Measurements from ENCODE around the gene ATF4.
"Not testable (repeated sequence)": the region's sequence is repeated elsewhere in the genome, so short reads cannot be mapped to it uniquely, and the experiment has no call there.

Gene ATF4

DNA sequence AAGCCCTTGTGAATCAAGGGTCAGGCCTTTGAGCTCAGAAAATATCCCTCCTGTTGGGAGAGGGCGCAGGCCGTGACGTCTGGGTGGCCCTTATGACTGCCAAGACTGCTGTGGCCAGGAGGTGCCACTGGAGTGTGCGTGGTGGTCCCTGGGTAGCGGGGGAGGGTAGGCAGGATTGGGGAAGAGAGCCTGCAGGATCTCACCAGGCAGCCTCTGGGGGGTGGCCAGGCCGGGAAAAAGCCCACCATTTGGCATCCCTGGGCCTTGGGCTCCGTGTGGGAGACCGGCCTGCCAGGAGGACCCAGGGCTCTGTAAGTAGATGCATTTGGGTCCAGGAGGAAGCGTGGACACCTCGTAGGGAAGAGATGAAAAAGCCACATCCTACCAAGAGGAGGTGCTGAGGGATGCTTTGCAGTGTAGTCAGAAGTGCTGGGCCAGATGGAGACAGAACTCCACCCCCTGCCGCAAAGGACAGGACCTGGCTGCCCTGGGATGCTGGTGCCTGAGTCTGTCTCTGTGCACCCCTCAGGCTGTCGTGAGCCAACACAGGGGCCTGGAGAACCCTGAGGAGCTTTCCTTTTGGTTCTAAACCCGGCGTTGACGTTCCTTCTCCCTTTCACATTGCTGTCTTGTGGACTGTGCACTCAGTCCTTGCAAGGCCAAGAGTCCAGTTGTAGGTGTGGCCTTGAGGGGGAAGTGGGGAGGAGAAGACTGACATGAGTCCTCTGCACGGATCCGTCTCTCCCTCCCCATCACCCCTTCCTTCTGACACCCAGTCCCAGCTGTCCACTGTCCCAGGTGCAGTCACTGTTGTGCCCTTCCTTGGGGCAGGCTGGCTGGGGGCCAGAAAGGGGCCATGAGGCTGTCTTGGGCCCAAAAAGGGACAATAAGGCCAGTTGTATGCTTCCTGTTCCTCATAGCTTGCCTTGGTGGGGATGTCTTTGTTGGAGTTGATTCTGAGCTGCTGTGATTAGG lies 31.0 kb upstream of the ATF4 start:
- DNase-seq (ENCODE audit: low read depth in 2 of 2), result no peak

DNA sequence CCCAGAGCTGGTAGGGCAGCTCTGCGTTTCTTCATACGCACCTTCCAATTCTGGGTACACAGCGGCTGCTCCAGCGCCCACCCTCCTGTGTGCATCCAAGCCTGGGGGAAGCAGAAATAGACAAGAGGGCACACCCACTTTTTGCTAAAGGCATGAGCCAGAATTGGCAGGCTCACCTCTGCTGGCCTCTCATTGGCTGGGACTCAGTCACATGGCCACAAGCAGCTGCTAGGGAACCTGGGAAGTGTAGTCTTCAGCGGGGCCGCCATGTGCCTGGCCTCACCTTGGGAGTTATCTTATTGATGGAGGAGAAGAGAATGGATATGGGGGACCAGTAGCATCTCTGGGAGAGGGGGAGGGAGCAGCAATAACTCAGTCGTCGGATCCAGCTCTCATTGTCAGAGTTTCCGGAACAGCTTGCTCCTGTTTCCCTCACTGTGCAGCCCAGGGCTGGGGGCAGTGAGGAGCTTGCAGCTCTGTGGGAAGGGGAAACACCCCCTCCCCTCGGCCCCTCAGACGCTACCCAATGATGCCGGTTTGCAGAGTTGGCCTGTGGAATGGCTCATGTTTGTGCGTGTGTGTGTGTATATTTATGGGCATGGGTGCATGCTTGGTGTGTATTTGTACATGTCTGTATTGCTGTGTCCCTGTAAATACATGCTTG lies 30.1 kb upstream of the ATF4 start:
- peak; percentile 69 to 82 for DNase-seq (ENCODE audit: low read depth in 2 of 2)

DNA sequence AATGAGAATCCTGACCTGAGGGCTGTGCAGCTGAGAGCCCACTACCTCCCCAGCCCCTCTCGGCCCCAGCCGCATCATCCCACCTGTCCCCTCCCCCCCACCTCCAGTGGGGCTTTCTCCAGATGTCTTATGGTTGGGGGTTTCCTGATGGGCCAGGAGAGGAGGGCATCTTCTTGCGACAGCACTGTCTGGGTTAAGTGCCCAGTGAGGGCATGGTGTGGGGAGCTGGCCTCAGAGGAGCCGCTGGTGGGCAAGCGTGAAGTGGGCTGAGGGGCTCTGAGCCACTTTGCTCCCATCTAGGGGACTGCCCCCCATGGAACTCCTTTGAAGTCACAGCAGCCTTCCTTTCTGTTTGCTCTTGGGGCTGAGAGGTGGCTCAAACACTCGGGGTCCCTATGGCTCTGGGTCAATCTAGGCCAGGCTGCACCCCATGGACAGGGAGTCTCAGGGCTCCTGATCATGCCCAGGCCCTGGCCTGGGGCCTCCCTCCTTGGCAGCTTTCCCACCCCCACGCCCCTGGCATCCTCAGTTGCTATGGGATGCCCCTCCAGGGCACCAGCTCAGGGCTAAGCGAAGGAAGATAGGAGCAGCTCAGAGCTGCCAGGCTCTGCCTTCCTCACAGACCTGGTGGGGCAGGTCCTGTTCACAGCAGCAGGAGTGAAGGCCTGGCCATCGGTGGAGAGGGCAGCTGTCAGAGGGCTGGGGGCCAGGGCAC lies 29.2 kb upstream of the ATF4 start:
- DNase-seq (ENCODE audit: low read depth in 2 of 2), result no peak

DNA sequence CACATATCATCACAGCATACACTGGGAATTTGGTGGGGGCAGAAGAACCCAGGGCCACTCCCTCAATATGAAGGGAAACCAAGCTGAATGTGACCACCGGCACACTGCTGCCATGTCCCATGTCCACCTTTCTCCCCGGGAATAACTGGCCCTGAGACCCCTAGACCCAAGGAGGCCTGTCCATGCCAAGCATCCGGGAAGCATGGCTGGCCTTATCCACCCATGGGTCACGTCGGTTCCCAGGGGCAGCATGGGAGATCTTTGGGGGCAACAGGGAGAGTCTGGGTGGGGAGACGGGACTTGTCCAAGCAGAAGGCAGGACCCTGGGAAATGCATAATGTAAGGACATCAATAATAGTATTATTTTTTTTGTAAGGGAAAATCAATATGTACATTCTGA lies 28.7 kb upstream of the ATF4 start:
- DNase-seq (ENCODE audit: low read depth in 2 of 2), result no peak

DNA sequence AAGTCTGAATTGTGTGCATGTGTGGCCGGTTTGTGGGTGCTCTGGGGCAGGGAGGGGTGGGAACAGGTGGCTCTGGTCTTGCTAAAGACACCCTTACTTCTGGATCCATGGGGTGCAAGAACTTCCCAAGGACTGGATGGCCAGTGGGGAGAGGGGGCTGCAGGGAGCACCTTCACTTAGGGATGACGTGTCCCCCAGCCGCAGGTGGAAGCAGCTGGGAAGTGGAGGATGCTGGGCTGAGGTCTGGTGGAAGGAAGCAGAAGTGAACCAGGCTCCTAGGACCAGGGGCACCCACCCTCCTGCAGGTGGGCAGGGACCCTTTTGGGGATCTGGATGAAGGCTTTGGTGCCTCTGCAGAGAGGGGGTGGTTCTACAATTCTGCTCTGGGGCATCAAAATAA lies 28.2 kb upstream of the ATF4 start:
- DNase-seq (ENCODE audit: low read depth in 2 of 2), result no peak

DNA sequence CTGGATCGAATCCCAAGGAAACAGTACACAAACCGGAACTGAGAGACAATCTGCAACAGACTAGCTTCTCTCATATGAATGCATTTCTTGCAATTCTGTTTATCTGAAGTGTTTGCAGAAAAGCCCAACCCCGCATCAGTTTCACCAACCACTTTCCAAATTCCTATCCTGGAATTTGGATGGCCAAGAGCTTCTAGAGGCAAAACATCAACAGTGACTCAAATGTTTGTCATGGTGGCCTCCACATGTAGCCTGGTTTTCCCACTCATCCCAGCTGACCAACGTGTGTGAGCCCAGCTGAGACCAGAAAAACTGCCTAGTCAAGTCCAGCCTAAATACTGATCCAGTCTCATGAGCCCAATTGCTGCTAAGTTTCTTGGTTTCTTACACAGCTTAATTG lies 26.6 kb upstream of the ATF4 start:
- no peak for DNase-seq (ENCODE audit: low read depth in 2 of 2)

DNA sequence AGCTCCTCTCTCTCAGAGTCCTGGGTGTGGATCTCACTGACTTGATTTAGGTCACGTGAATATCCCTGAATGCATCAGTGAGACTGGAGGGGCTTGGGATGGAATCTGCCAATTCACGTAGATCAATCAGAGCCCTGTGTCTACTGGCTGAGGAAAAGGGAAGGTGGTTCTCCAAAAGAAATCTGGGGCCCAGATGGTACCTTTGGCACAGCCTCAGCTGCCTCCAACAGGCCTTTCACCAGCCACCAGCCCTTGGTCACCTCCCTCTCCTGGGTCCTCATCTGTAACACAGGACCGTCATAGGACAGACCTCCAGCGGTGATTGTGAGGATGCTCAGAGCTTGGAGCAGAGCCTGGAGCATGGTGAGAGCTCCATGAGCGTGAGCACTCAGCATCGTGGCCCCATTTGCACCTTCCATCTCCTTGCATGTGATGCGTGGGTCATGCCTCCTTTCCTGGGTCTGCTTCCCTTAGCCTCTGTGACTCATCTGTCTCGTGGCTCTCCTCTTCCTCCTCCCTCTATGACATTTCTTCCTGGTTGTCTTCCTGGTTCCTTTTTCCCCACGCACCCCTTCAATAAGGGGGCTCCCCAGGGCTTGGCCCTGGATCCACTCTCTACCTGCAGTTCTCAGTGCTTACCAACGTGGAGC lies 25.8 kb upstream of the ATF4 start:
- no peak for DNase-seq (ENCODE audit: low read depth in 2 of 2)

DNA sequence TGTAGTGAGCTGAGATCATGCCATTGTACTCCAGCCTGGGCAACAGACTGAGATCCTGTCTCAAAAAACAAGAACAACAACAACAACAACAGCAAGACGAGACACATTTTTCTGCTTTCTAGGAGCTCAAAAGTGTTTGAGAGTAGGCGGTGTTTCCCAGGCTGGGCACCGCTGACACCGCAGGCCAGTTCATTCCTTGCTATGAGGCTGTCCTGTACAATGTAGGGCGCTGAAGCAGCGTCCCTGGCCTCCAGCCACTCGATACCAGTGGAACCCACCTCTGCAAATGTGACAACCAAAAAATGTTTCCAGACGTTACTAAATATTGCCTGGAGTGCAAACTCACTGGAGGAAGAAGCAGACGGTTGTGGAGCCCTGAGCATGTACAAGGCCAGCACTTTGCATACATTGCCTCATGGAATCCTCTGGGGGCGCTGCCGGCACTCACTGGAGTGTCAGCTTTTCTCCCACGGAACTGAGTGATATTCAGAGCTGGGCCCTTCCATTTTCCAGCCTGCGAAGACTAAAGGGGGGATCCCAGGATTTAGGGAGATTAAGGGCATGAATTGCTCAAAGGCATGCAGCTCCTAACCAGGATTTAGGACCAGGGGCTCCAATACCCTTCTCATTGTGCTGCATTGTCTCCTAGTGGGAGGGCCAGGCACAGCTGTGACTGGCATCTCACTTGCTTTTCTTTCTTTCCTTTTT lies 24.1 kb upstream of the ATF4 start:
- DNase-seq (ENCODE audit: low read depth in 2 of 2), result peak; percentile 55 to 58

DNA sequence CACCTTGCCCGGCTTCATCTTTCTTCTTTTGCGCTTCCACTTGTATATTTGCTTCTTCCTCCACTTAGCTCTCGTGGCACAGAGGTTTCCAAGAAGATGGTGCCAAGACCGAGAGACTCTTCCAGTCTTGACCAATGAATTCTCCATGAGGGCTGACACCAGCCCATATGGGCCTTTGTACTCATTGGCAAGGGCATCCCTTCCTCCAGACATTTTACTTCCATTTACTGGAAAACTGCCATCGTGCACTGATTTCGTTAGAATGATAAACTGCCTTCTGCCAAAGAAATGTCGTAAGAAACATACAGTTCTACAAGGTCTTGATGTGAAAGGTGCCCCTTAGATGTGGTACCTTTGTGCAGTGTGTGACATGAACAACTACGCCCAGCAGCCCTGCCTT lies 22.9 kb upstream of the ATF4 start:
- DNase-seq (ENCODE audit: low read depth in 2 of 2), result no peak

DNA sequence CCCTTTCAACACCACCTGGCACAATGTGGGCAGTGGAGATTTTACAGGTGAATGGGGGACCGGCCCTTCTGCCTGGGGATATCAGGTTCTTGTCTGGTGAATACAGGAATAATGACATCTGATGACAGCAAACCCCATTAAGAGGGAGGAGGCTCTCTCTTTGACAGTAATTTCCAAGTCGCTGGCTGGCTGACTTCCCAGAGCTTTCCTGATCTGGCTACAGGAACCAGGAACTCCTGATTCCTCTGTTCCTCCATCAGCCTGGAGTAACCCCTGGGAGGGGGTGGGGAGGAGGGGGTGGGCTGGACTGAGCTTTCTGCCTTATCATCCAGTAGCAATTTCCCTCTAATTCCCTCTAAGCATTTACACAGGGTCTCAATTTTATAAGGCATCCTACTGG lies 22.0 kb upstream of the ATF4 start:
- no peak for DNase-seq (ENCODE audit: low read depth in 2 of 2)

DNA sequence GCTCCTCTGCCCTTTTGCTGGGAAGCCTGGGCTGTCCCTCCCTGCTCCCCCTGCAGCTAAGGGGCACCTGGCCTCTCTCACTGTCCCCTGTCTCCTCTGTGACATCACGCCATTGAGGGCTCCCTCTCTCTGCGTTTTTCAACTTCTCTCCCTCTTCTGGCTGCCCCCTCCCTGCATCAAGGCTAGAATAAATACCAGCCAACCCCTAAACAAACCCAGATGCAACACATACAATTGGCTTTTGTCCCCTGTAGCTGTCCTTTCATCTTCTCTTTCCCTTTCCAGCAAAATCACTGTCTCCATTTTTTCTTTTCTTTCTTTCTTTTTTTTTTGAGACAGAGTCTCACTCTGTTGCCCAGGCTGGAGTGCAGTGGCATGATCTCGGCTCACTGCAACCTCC lies 21.6 kb upstream of the ATF4 start:
- no peak for DNase-seq (ENCODE audit: low read depth in 2 of 2)

DNA sequence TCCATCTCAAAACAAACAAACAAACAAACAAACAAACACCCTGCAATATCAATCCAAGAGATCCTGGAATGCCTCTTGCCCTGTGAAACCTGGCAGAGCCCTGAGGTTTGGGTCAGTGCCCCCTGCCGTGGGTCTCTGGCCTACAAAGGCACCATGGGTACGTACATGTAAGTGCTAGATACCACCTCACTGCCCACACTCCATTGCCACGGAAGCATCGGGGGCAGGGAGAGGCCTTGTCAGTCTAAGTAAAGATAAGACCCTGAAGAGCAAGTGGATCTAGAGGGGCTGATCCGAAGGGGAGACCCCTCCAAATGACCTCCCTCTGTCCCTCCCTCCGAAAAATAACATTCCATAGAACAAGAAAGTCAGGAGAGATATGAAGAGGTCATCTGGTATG lies 20.3 kb upstream of the ATF4 start:
- no peak for DNase-seq (ENCODE audit: low read depth in 2 of 2)

DNA sequence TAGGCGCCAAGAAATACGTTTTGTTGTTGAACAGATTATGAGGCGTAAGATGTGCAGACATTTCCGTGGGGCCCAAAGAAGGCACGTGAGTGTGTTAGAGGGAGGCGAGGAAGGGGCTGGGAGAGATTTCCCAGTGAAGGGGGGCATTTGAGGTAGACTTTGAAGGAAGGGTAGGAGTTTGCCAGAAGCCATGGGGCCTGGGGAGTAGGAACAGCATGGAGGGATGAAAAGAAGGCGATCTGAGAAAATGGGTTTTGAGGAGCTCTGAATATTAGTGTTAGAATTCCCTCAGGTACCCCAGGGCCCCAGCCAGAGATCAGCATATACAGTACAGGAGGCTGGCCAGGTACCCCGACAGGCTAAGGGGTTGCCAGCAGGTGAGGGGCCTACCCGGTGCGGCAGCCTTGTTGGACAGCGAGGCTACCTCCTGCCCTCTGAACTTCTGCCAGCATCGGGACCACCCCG lies 18.7 kb upstream of the ATF4 start:
- DNase-seq (ENCODE audit: low read depth in 2 of 2), result no peak

DNA sequence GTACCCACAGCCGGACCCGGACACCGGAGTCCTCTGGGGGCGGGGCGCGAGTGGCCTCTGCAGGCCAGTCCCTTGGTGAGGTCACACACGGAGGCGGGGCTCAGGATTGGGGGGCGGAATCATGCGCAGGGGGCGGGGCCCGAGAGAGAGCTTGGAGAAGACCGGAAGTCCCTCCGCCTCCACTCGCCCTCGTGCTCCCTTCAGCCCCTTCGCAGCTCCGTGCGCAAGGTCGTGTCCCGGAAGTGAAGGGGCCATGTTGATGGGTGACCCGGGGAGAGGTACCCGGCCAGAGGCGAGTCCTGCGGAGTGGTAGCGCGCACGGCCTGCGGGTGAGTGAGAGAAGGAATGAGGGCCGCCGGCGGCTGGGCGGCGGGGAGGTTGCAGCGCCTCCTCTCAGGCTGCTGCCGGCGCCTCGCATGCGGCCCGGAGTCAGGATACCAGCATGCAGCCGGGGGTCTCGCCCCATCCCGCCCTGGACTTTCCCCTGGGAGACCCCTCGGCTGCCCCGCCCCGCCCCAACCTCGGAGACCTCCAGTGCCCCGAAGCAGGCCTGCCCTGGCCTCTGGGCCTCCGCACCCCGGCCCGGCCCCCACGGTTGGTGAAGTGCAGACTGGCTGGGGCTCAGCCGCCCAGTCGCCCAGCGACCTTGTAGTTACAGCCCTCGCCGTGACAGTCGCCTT lies 18.1 kb upstream of the ATF4 start, which contains the start of gene MIEF1:
Gene MIEF1, plus strand, starts transcription at position 182 of the 680 bp plus-strand sequence. CDS start 9,005 bp downstream, outside the sequence.
- DNase-seq (ENCODE audit: low read depth in 2 of 2), result peak; percentile 93 to 94

DNA sequence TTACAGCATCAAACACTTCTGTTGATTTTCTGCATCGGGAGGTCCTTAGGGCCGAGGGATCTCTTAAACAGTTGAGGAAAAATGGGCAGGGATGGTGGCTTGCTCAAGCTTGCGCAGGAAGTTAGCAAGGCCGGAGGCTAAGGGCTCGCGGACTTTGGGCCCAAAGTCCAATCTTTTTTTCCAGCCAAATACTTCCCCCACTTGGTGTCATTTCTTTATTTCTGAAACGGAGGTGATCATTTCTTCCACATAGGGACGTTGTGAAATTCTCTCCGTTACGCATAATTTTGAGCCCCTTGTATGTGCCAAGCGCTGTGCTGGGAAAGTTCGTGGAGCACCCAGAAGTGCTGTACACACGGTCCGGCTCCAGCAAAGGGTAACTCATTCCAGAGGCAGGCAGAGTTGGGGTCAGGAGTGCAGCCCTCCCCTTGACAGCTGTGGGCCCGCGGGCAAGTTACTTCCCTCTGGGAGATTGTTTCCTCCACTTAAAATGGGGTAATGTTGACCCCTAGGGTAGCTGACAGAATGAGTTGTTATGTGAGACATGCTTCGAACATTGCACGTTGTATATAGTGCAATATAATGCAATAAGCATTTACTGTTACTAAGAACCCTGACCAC lies 17.5 kb upstream of the ATF4 start:
- DNase-seq (ENCODE audit: low read depth in 2 of 2), result no peak

DNA sequence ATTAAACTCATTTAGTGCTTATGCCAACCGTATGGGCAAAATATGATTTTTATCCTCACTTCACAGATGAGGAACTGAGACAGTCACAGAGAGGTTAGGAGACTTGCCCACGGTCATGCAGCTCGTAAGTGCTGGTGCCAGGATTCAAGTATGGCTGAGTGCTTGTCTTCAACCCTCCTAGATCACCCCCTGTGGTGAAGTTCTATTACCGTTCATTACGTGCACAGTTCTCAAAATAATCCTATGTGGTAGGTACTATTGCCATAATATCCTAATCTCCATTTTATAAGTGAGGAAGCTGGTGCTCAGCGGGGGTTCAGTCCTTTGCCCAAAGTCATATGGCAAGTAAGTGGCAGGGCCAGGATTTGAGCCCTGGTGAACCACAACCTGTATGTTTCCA lies 16.7 kb upstream of the ATF4 start:
- DNase-seq (ENCODE audit: low read depth in 2 of 2), result no peak

DNA sequence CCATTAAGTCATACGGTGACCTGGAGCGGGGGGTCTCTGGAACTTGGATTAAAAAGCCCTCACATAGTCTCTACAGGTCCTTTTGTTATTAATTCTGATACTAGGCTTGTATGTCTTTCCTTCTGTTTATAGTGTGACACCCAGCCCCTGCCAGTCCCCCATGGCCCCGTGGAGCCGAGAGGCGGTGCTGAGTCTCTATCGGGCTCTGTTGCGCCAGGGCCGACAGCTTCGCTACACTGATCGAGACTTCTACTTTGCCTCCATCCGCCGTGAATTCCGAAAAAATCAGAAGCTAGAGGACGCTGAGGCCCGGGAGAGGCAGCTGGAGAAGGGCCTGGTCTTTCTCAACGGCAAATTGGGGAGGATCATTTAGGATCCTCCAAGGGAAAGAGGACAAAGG lies 16.3 kb upstream of the ATF4 start:
- DNase-seq (ENCODE audit: low read depth in 2 of 2), result no peak

DNA sequence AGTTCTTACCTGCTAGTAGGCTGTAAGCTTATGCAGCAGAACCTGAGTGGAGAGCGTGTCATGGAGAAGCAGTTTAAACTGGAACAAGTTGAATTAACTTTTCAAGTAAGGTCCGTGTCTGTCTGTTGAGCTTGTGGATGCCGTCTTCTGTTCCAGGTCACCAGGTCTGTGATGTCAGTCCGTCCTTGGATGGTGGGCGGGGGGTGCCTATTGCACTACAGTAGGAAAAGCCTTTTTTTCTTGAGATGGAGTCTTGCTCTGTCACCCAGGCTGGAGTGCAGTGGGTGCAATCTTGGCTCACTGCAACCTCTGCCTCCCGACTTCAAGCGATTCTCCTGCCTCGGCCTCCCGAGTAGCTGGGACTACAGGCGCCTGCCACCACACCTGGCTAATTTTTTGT lies 13.3 kb upstream of the ATF4 start:
- not testable (repeated sequence) for DNase-seq (ENCODE audit: low read depth in 2 of 2)

DNA sequence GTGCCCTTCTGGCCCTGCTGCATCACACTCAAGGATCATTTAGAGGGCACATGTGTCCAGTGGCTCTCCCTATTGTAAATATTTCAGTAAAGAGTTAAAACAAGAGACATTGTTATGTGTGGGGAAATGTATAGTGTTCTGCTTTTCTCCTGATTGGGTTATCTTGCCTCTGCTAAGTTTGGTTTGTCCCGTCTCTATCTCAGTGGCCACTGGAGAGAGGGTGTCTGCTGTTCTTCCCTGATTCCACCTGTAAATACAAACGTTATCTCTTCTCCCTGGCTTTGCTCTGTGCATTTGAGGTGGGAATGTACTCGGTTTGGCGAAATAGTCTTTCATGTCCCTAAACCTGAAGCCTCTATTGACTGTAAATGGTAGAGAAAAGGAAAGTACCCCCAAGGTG lies 12.0 kb upstream of the ATF4 start:
- no peak for DNase-seq (ENCODE audit: low read depth in 2 of 2)

DNA sequence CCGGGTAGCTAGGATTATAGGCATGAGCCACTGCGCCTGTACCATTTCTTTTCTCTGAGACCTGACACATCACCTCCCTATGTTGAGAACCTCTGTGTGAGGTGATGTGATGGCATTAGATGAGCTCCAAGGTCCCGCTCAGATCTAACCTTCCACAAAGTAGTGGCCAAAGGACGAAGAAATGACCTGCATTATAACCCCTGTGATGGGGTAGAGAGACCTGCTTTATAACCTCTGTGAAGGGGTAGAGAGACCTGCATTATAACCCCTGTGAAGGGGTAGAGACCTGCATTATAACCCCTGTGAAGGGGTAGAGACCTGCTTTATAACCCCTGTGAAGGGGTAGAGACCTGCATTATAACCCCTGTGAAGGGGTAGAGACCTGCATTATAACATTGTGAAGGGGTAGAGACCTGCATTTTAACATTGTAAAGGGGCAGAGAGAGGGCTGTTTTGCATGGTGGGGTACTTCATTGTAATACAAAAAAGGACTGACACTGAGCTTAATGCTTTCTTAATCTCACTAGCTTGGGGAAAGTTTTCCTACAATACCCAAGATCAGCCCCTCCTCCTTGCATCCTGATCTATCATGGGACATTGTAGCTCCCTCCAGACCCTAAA lies 9.7 kb upstream of the ATF4 start:
- DNase-seq (ENCODE audit: low read depth in 2 of 2), result no peak

All from stimulated activated CD4-positive, alpha-beta T cell treated with anti-CD3 and anti-CD28 coated beads, Interleukin-4, amount 100 ng/mL, for 48 hours (primary cell).